Stomach (tissue), 9 donors: ENCODE data around the gene SNX15. TPM values are rescaled to one million over a fixed set of nuclear protein-coding genes. Genes with fewer than 3 reads are reported as not detected.

Experiments
- DNase-seq, 2 donors: peaks; one replicate each; pipeline versions ENCODE4 v3.0.0 to v3.0.0-alpha.2; 2013 to 2019
- H3K27ac ChIP-seq, 5 donors: fragments of 200-600 bp in 4 of 5; sonication (generic) in 4 of 5; one replicate each; pipeline ENCODE4 v1.5.1; 2013 to 2019; ENCODE audit warnings: mild to moderate bottlenecking in 1 of 5, moderate library complexity in 1 of 5
- H3K27me3 ChIP-seq, 3 donors: fragments of 200-600 bp; sonication (generic); one replicate each; pipeline ENCODE4 v1.5.1; 2017 to 2019; ENCODE audit warnings: mixed run types in 1 of 3
- H3K36me3 ChIP-seq, 4 donors: fragments of 200-600 bp; sonication (generic); 1 replicate in 3 of 4; 2 replicates in 1 of 4; pipeline ENCODE4 v1.5.1; 2016 to 2019
- H3K4me1 ChIP-seq, 4 donors: fragments of 200-600 bp; sonication (generic); one replicate each; pipeline ENCODE4 v1.5.1; 2016 to 2019
- H3K4me3 ChIP-seq, 4 donors: fragments of 200-600 bp; sonication (generic) in 3 of 4; one replicate each; pipeline ENCODE4 v1.5.1; 2016 to 2019; ENCODE audit warnings: mild to moderate bottlenecking in 1 of 4
- H3K9me3 ChIP-seq, 4 donors: fragments of 200-600 bp; sonication (generic); one replicate each; pipeline ENCODE4 v1.5.1; 2016 to 2019
- EP300 ChIP-seq: sonication (generic); formaldehyde crosslinking; IDR thresholded peaks from one replicate; pipeline ENCODE4 v1.6.1; 2017; ENCODE audit warnings: antibody characterized with exemption
- POLR2A ChIP-seq, 4 donors: fragments of 450-650 bp; IDR thresholded peaks; one replicate each; pipeline ENCODE4 v1.6.1; 2016; ENCODE audit warnings: antibody characterized with exemption in 4 of 4, control low read depth in 2 of 4, mild to moderate bottlenecking in 1 of 4, moderate library complexity in 1 of 4
- POLR2AphosphoS5 ChIP-seq, 3 donors: sonication (generic); formaldehyde crosslinking; IDR thresholded peaks; one replicate each; pipeline ENCODE4 v1.6.1; 2016; ENCODE audit warnings: antibody characterized with exemption in 3 of 3
- WGBS, 5 donors: extraction: QIAGEN DNeasy Blood & Tissue Kit in 3 of 5; methylation state at CpG; one replicate each; pipeline versions ENCODE4 v1.1.5 to v1.1.7; 2013 to 2018; 5-methylcytosine and 5-hydroxymethylcytosine counted together
- intact Hi-C: fragments of 100-400 bp; cut with DNase I; formaldehyde crosslinking; loops from one replicate; pipeline ENCODE4 v1.15.1; 2023; ENCODE audit warnings: low total_unique reads
- polyA plus RNA-seq, 3 donors: library from polyadenylated mRNA; stranded (reverse); fragments of 200-250 nt; gene quantifications; one replicate each; pipeline ENCODE4 v1.2.3, GENCODE V29; 2013
- total RNA-seq, 5 donors: library from RNA; depleted of rRNA; stranded (reverse); fragments of >200 nt; gene quantifications; one replicate each; pipeline versions ENCODE4 v1.1.0 to v1.2.3, GENCODE V29; 2014 to 2016
- TF ChIP-seq, protein P1 (sequence below), 7 experiments: fragments of 450-650 bp in 4 of 7; fragments of 200-600 bp in 3 of 7; sonication (generic) in 3 of 7; IDR thresholded peaks; one replicate each; pipeline ENCODE4 v1.5.1; 2016 to 2019; ENCODE audit warnings: antibody characterized with exemption in 7 of 7, control low read depth in 2 of 7, mild to moderate bottlenecking in 1 of 7
- donor health status: healthy with polysubstance abuse.
- donor health status: Bipolar disorder and iron deficiency.
- donor health status: healthy.

Gene SNX15
- total and polyA plus RNA-seq, 8 donors = 4.2 to 45.8 (median 19.0) TPM

DNA sequence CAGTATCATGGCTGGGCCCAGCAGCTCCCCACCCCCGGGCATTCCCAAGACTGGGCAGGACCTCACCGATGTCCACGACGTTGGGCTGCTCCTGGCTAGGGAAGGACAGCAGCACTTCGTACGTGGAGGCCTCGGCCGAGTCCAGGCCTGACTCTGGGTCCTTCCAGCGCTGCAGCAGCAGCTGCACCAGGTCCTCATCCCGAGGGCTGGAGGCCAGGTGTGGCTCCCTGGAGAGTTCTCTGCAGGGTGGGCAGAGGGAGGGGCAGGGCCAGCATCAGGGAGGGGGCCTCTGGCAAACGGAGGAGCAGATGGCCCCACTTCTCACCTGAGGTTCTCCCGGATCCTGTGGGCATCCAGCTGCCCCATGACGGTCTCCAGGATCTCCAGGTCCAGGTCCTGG is 30.8 kb downstream of the SNX15 start:
- 60 to 76% (median 74%) methylated on average over 1 to 13 of the region's 13 CpGs for WGBS, 5 donors
- Histone ChIP-seq H3K9me3 (no peaks in the 10 kb centered on the region), H3K36me3 (no peaks in the 10 kb centered on the region), H3K4me3 (no peak overlapping the region), H3K27ac (no peak overlapping the region), H3K4me1 (no peaks in the 10 kb centered on the region), H3K27me3 (peaks cover 0 to 15% (median 0%) of the 10 kb centered on the region in 3 donors)
- TF ChIP-seq POLR2A (IDR thresholded peaks at IDR 0.05) (no peak), EP300 (no peak), POLR2AphosphoS5 (IDR thresholded peaks at IDR 0.05) (no peak)
- TF ChIP-seq, protein P1, sequence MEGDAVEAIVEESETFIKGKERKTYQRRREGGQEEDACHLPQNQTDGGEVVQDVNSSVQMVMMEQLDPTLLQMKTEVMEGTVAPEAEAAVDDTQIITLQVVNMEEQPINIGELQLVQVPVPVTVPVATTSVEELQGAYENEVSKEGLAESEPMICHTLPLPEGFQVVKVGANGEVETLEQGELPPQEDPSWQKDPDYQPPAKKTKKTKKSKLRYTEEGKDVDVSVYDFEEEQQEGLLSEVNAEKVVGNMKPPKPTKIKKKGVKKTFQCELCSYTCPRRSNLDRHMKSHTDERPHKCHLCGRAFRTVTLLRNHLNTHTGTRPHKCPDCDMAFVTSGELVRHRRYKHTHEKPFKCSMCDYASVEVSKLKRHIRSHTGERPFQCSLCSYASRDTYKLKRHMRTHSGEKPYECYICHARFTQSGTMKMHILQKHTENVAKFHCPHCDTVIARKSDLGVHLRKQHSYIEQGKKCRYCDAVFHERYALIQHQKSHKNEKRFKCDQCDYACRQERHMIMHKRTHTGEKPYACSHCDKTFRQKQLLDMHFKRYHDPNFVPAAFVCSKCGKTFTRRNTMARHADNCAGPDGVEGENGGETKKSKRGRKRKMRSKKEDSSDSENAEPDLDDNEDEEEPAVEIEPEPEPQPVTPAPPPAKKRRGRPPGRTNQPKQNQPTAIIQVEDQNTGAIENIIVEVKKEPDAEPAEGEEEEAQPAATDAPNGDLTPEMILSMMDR (IDR thresholded peaks at IDR 0.05) = no peak
- DNase-seq = no peak
- intact Hi-C loops = no loop called here

DNA sequence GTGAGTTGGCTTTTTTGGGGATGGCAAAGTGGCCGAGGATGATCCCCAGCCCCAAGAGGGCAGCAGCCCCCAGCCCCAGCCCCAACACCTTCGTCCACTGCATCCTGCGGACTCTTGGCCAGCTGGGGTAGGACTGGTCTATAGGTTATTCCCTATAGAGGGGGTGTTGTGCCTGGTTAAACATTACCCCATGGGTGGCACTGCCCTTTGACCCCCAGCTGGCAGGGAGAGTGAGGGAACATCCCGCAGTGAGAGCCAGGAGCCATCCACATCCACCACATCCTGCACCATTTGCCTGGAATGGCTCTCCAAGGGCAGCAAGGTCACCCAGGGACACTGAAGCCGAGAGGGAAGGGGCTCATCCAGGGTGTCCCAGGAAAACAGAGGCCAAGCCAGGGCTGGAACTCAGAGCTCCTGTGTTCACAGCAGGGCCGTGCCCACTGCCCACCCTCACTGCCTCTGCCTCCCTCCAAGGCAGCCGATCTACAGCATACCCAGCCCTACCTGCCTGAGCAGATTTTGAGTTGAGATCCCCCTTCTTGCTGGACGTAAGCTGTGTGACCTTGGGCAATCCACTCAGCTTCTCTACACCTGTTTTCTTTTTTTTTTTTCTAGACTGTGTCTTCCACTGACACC is 31.3 kb downstream of the SNX15 start, which contains the start of gene NAALADL1:
TSS of gene NAALADL1 (minus strand) at position 135 of the 636 bp plus-strand sequence. CDS start at position 103, 32 bp downstream.
- TF ChIP-seq POLR2AphosphoS5 (IDR thresholded peaks at IDR 0.05) = no peak
- TF ChIP-seq POLR2A (IDR thresholded peaks at IDR 0.05) = no peak
- TF ChIP-seq, protein P1 (IDR thresholded peaks at IDR 0.05) = no peak
- TF ChIP-seq EP300 = no peak
- Histone ChIP-seq H3K4me3 (no peak within 1 kb of the TSS), H3K27ac (no peak within 1 kb of the TSS), H3K36me3 (no peaks in the 10 kb centered on the region), H3K4me1 (no peaks in the 10 kb centered on the region), H3K9me3 (no peaks in the 10 kb centered on the region), H3K27me3 (peaks cover 0 to 9% (median 0%) of the 10 kb centered on the region in 3 donors)
- intact Hi-C loops = no loop called here
- DNase-seq = no peak
- WGBS, 5 donors = 74 to 83% (median 78%) methylated on average over 6 to 8 of the region's 8 CpGs

DNA sequence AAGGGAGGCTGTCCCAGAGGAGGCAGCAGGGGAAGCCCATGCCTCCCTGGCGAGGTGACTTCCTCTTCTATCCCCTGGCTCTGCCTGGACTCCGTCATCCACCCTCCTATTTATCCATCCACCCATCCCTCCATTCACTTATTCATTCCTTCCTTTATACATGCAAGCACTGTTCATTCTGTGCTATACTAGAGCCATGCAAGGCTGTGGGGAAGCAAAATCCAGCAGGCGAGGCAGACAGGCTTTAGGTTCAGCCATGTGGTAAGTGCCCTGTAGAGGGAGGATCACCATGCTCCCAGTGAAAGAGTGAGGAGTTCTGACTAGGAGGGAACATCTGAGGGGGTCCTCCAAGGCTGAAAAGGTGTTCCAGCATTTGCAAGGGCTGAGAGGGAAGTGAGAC is 32.3 kb downstream of the SNX15 start:
- Histone ChIP-seq H3K36me3 (no peaks in the 10 kb centered on the region), H3K4me3 (no peak overlapping the region), H3K27me3 (no peaks in the 10 kb centered on the region), H3K9me3 (no peaks in the 10 kb centered on the region), H3K27ac (no peak overlapping the region), H3K4me1 (no peaks in the 10 kb centered on the region)
- intact Hi-C loops = no loop called here
- 56 to 70% (median 64%) methylated on average over 3 of the region's 3 CpGs for WGBS, 5 donors
- TF ChIP-seq EP300 = no peak
- no peak for TF ChIP-seq POLR2A (IDR thresholded peaks at IDR 0.05)
- TF ChIP-seq POLR2AphosphoS5 (IDR thresholded peaks at IDR 0.05) = no peak
- TF ChIP-seq, protein P1 (IDR thresholded peaks at IDR 0.05) = no peak
- DNase-seq = no peak

DNA sequence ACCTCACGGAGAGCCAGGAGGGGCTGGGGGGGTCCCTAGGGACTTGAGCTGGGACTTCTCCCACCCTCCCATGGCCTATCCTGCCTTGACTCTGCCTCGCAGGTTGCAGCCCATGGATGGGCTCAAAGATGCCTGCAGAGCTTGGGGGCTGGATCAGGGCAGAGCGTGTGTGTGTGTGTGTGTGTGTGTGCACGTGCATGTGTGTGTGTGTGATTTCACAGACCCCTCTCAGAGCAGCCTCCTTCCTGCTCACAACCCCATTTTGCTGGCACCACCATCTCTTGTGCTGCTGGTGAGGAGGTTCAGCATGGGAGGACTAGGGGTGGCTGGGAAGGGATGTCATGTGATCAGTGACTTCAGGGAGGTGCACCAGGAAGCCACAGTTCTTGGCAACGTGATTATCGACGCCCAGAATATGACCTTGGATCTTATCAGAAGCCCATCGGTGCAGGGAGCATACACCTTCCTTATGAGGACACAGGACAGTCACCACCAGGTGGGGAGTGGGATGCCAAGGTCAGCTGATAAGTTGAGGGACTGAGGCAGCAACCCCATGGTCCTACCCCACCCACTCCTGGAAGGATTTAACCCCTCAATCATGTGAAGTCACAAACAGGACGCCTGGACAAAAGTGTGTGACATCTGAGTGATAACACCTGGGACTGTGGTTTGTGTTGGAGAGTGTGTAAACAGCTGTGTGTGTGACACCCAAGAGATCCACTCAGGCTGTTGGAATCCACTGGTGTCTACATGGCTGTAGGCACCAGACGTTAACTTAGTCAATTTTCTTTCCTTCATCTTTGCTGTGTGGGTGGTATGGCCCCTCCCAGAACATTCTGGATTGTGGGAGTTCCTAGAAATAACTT is 33.0 kb downstream of the SNX15 start:
- Histone ChIP-seq H3K36me3 (no peaks in the 10 kb centered on the region), H3K4me1 (no peaks in the 10 kb centered on the region), H3K27ac (no peak overlapping the region), H3K4me3 (no peak overlapping the region), H3K27me3 (no peaks in the 10 kb centered on the region), H3K9me3 (no peaks in the 10 kb centered on the region)
- WGBS, 5 donors = 41 to 50% (median 46%) methylated on average over 8 to 10 of the region's 10 CpGs
- intact Hi-C loops = no loop called here
- no peak for TF ChIP-seq POLR2A (IDR thresholded peaks at IDR 0.05)
- no peak for TF ChIP-seq EP300
- TF ChIP-seq, protein P1 (IDR thresholded peaks at IDR 0.05) = no peak
- no peak for TF ChIP-seq POLR2AphosphoS5 (IDR thresholded peaks at IDR 0.05)
- DNase-seq = no peak
